ENCODE data around the gene PKP3.
"Not testable (repeated sequence)": the region's sequence is repeated elsewhere in the genome, so short reads cannot be mapped to it uniquely, and the experiment has no call there.

PKP3 gene

DNA sequence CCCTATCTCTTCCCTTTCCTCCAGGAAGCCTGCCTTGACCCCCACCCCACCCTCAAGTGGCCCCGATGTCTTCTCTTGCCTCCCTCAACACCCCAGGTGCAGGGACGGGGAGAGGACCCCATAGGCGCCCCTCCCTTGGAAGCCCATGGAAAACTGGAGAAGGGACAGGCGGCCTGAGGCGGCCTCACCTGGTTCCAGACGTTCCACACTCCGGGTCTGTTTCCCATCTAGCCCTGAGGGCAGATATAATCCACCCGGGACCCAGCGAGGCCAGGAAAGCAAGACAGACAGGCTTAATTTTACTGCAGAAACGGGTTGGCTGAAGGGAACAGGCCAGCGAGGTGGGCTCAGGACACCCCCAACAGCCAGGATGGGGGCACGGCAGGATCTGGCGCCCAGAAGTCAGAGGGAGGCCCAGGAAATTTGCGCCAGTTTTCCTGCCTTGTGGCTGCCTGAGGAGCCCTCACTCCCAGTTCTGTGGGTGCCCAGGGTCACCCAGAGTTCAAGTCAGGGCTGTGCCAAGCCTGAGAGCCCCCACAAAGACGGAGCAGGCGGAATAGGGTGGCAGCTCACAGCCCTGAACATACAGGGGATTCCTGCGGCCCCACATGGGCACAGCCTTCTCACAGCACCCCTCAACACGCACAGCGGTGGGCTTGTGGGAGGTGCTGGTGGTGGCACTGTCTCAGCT is 23.8 kb downstream of the PKP3 start:
- DNase-seq (no peak), ATAC-seq (no peak)
- Mint-ChIP-seq H3K27ac (no peak overlapping the region), H3K9me3 (no peaks in the 10 kb centered on the region), H3K4me1 (peaks cover 37% of the 10 kb centered on the region), H3K27me3 (no peaks in the 10 kb centered on the region), H3K4me3 (peak overlapping the region; percentile 77 to 80)

DNA sequence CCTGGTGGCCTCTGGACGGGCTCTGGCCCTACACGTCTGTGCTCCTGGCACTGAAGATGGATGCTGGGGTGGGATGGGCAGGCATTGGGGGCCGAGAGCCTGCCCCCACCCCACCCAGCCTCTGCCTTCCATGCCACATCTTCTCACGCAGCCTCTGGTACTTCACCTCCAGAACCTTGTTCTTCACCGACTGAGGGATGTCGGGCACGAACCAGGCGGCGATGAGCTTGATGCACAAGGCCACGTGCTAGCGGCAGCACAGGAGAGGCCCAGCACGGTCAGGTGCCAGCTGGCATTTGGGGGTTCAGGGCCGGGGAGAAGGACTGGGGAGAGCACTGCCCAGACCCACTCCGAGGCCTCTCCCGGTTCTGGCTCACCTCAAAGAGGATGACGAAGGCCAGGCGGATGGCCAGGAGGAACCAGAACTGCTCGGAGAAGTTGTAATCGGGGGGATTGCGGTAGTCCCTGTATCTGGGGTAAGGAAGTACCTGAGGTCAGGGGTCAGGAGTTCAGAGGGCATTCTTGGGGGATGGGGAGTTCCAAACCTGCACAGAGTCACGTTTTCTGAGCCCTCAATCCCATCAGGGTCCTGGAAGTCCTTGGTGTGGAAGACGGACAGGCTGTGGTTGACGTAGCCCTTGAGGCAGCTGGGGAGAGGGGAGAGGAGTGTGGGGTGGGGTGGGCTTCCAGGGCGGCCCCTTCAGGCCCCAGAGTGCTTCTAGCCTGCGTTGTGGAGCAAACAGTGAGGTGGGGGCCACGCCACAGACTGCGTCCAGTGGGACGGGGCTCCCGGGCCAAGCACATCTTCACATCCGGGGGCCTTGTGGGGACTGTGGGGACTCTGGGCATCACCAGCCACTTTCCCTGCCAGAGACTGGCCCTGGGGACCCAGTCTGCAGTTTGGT is 24.6 kb downstream of the PKP3 start:
- Mint-ChIP-seq H3K27me3 (no peaks in the 10 kb centered on the region), H3K27ac (no peak overlapping the region), H3K4me1 (peaks cover 29% of the 10 kb centered on the region), H3K4me3 (no peak overlapping the region), H3K9me3 (no peaks in the 10 kb centered on the region)
- DNase-seq: peak in 1 of 2 donors; percentile 11
- ATAC-seq: no peak

- ATAC-seq: no peak
- Mint-ChIP-seq H3K9me3 (no peaks in the 10 kb centered on the region), H3K27ac (no peak overlapping the region), H3K27me3 (no peaks in the 10 kb centered on the region), H3K4me1 (peaks cover 21% of the 10 kb centered on the region), H3K4me3 (no peak overlapping the region)
- peak in 1 of 2 donors; percentile 4 for DNase-seq
These were observed 25.4 kb downstream of the PKP3 start for GRCh38 chr11:419248-420005.

- no peak for DNase-seq
- Mint-ChIP-seq H3K27ac (no peak overlapping the region), H3K4me1 (peaks cover 13% of the 10 kb centered on the region), H3K4me3 (no peak overlapping the region), H3K9me3 (no peaks in the 10 kb centered on the region), H3K27me3 (no peaks in the 10 kb centered on the region)
- ATAC-seq: no peak
These were observed 26.3 kb downstream of the PKP3 start for GRCh38 chr11:420054-420910.

GRCh38 chr11:420911-421321 is 26.9 kb downstream of the PKP3 start:
- no peak overlapping the region for H3K27ac Mint-ChIP-seq
- ATAC-seq (no peak), DNase-seq (no peak)
- H3K27me3 Mint-ChIP-seq: no peaks in the 10 kb centered on the region
- peaks cover 6% of the 10 kb centered on the region for H3K4me1 Mint-ChIP-seq
- H3K9me3 Mint-ChIP-seq: no peaks in the 10 kb centered on the region
- no peak overlapping the region for H3K4me3 Mint-ChIP-seq

- Mint-ChIP-seq H3K4me3 (no peak overlapping the region), H3K9me3 (no peaks in the 10 kb centered on the region), H3K27me3 (no peaks in the 10 kb centered on the region), H3K4me1 (no peaks in the 10 kb centered on the region), H3K27ac (peak overlapping the region in 1 of 2 donors; percentile 80)
- ATAC-seq (no peak), DNase-seq (no peak)
These were observed 28.2 kb downstream of the PKP3 start for GRCh38 chr11:422249-422656.

- DNase-seq (no peak), ATAC-seq (no peak)
- H3K4me1 Mint-ChIP-seq: no peaks in the 10 kb centered on the region
- H3K4me3 Mint-ChIP-seq: no peak overlapping the region
- H3K27ac Mint-ChIP-seq: peak overlapping the region in 1 of 2 donors; percentile 51
- no peaks in the 10 kb centered on the region for H3K9me3 Mint-ChIP-seq
- H3K27me3 Mint-ChIP-seq: no peaks in the 10 kb centered on the region
These were observed 30.2 kb downstream of the PKP3 start for GRCh38 chr11:424232-424631.

DNA sequence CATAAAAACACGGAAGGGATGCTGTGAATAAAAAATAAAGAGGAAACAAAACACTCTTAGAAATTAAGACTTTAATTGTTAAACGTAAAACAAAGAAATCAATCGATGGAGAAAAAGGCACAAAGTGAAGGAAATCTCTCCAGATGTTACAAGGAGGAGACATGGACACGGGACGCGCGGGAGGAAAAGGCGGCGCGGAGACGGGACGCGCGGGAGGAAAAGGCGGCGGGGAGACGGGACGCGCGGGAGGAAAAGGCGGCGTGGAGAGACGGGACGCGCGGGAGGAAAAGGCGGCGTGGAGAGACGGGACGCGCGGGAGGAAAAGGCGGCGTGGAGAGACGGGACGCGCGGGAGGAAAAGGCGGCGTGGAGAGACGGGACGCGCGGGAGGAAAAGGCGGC is 30.8 kb downstream of the PKP3 start:
- H3K27ac Mint-ChIP-seq: peak overlapping the region in 1 of 2 donors; percentile 51
- not testable (repeated sequence) for DNase-seq, H3K4me1 Mint-ChIP-seq, H3K4me3 Mint-ChIP-seq, H3K9me3 Mint-ChIP-seq, H3K27me3 Mint-ChIP-seq, ATAC-seq

DNA sequence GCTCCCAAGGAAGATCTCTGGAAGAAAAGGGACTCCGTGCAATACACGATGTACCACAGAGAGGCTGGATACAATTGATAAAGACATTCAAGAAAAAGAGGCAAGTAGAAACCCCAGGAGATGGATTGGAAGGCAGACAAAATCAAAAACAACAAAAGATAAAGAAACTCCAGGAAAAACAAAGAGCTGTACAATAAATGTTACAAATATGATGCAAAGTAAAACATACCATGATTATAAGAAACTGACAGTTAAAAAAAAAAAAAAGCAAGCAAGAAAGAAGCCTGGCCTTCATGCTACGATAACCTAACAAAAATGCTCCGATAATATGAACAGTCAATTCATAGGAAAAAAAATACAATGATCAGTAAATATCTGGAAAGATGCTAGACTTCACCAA is 31.3 kb downstream of the PKP3 start:
- H3K9me3 Mint-ChIP-seq: no peaks in the 10 kb centered on the region
- no peaks in the 10 kb centered on the region for H3K27me3 Mint-ChIP-seq
- no peak for DNase-seq
- H3K4me1 Mint-ChIP-seq: no peaks in the 10 kb centered on the region
- no peak for ATAC-seq
- no peak overlapping the region for H3K4me3 Mint-ChIP-seq
- H3K27ac Mint-ChIP-seq: no peak overlapping the region

GRCh38 chr11:426851-427250 is 32.8 kb downstream of the PKP3 start:
- no peak for DNase-seq
- Mint-ChIP-seq H3K4me1 (no peaks in the 10 kb centered on the region), H3K9me3 (no peaks in the 10 kb centered on the region), H3K27ac (no peak overlapping the region), H3K4me3 (no peak overlapping the region), H3K27me3 (no peaks in the 10 kb centered on the region)
- no peak for ATAC-seq

DNA sequence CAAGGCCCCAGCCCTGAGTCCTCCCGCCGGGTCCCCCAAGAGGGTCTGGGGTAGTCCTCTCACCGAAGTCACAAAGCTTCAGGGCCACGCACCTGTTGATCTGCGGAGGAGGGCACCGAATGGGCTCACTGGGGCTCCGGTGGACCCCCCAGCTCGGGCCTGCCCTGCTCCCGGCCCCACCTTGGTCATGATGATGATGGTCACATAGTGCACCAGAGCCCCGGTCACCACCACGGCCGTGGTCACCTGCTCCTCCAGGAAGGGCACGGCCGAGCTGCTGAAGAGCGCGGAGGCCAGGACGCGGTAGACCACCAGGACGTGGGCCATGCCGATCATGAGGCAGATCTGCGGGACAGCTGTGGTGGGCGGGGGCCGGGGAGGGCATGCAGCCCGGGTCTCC is 34.3 kb downstream of the PKP3 start:
- DNase-seq: no peak
- peak; percentile 15 for ATAC-seq
- Mint-ChIP-seq H3K27me3 (no peaks in the 10 kb centered on the region), H3K27ac (no peak overlapping the region), H3K4me1 (no peaks in the 10 kb centered on the region), H3K4me3 (no peak overlapping the region), H3K9me3 (no peaks in the 10 kb centered on the region)

- Mint-ChIP-seq H3K27me3 (no peaks in the 10 kb centered on the region), H3K27ac (no peak overlapping the region), H3K4me1 (no peaks in the 10 kb centered on the region), H3K4me3 (no peak overlapping the region), H3K9me3 (no peaks in the 10 kb centered on the region)
- DNase-seq (no peak), ATAC-seq (no peak)
These were observed 35.4 kb downstream of the PKP3 start for GRCh38 chr11:429391-429790.

GRCh38 chr11:429931-430456 is 36.0 kb downstream of the PKP3 start:
- Mint-ChIP-seq H3K4me1 (no peaks in the 10 kb centered on the region), H3K4me3 (no peak overlapping the region), H3K27ac (no peak overlapping the region), H3K27me3 (no peaks in the 10 kb centered on the region), H3K9me3 (no peaks in the 10 kb centered on the region)
- DNase-seq (no peak), ATAC-seq (no peak)

- H3K4me3 Mint-ChIP-seq: no peak overlapping the region
- H3K27ac Mint-ChIP-seq: no peak overlapping the region
- ATAC-seq (peak; percentile 22), DNase-seq (no peak)
- no peaks in the 10 kb centered on the region for H3K4me1 Mint-ChIP-seq
- H3K9me3 Mint-ChIP-seq: no peaks in the 10 kb centered on the region
- no peaks in the 10 kb centered on the region for H3K27me3 Mint-ChIP-seq
These were observed 37.9 kb downstream of the PKP3 start for GRCh38 chr11:431921-432320.

Data from stimulated activated naive CD8-positive, alpha-beta T cell treated with anti-CD3 and anti-CD28 coated beads, Interleukin-15, amount 100 ng/mL, for 72 hours (primary cell).